Activated naive CD4-positive, alpha-beta T cell treated with anti-CD3 and anti-CD28 coated beads for 36 hours (primary cell): ENCODE measurements around the gene MAP2. TPM values are rescaled to one million over a fixed set of nuclear protein-coding genes. Genes with fewer than 3 reads are reported as not detected.

Source experiments
- CTCF ChIA-PET: fragments of 350-600 bp; sonication (Branson Sonifier 250); formaldehyde crosslinking; loops from one replicate; lab custom pipeline; 2021; ENCODE audit warnings: antibody characterized with exemption; lab: Charles Lee
- DNase-seq: peaks from one replicate; pipeline ENCODE4 v3.0.0-alpha.2; 2020
- H3K27ac Mint-ChIP-seq: one replicate; pipeline ENCODE4 v1.8.0; 2021; ENCODE audit warnings: mild to moderate bottlenecking, mixed read lengths
- H3K27me3 Mint-ChIP-seq: one replicate; pipeline ENCODE4 v1.8.0; 2021; ENCODE audit warnings: low read depth, mixed read lengths
- H3K36me3 Mint-ChIP-seq: one replicate; pipeline ENCODE4 v1.8.0; 2021; ENCODE audit warnings: low read depth, mixed read lengths
- H3K4me1 Mint-ChIP-seq: one replicate; pipeline ENCODE4 v1.8.0; 2021; ENCODE audit warnings: low read depth, mixed read lengths
- H3K4me3 Mint-ChIP-seq: one replicate; pipeline ENCODE4 v1.8.0; 2021; ENCODE audit warnings: mild to moderate bottlenecking, moderate library complexity, mixed read lengths
- H3K9me3 Mint-ChIP-seq: one replicate; pipeline ENCODE4 v1.8.0; 2021; ENCODE audit warnings: mixed read lengths
- intact Hi-C: fragments of 100-400 bp; cut with micrococcal nuclease; formaldehyde crosslinking; loops from one replicate; pipeline ENCODE4 v1.15.1; 2023
- total RNA-seq, 2 experiments: library from RNA; stranded (reverse); gene quantifications; one replicate each; pipeline ENCODE4 v1.2.3, GENCODE V29; 2021

MAP2 gene
- total RNA-seq, 2 experiments from 2014 or later: 0.20 to 0.67 TPM

DNA sequence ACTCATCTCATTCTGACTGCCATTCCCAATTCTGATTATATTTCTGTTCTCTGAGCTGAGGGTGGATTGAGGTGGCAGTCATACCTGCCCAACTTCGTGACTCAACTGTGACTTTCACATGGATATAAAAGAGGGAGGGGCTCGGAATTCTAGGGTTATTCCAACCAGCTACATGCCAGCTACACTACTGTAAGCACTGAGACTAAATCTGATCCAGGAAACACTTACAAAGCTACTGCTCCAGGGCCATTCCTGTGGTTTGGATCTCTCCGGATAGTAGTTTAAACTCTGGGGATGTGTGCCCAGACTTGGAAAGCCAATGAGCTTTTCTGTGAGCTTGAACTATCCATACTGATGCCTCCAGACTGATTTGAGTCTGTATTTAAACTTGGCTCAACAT, 7.9 kb downstream of the MAP2 start:
- CTCF ChIA-PET: no interaction called here
- no peak for DNase-seq
- intact Hi-C loops: no loop called here
- H3K27ac Mint-ChIP-seq: no peak overlapping the region
- H3K4me1 Mint-ChIP-seq: no peaks in the 10 kb centered on the region
- H3K27me3 Mint-ChIP-seq: peaks cover 4% of the 10 kb centered on the region
- H3K4me3 Mint-ChIP-seq: no peak overlapping the region
- H3K36me3 Mint-ChIP-seq: no peaks in the 10 kb centered on the region
- no peaks in the 10 kb centered on the region for H3K9me3 Mint-ChIP-seq

DNA sequence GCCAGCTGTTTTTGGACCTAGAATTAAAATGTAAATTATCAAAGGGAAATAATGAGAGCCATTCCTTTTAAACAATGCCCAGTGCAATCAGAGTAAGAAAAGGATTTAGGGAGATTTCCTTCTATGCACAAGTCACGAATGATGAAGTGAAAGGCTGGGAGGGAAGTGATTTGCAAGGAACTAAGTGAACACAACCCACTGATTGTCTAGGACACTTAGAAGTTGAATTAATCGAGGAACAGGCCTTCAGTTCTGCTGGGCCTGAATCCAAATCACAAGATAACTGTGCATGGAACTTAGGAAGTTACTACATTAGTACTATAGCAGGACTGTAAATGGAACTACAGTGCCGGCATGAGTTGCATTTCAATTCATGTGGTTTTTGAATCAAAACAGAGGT, 17.7 kb downstream of the MAP2 start:
- H3K27ac Mint-ChIP-seq: no peak overlapping the region
- no peak overlapping the region for H3K4me3 Mint-ChIP-seq
- CTCF ChIA-PET: no interaction called here
- no peaks in the 10 kb centered on the region for H3K9me3 Mint-ChIP-seq
- no peaks in the 10 kb centered on the region for H3K36me3 Mint-ChIP-seq
- H3K4me1 Mint-ChIP-seq: no peaks in the 10 kb centered on the region
- DNase-seq: no peak
- H3K27me3 Mint-ChIP-seq: no peaks in the 10 kb centered on the region
- intact Hi-C loops: no loop called here

DNA sequence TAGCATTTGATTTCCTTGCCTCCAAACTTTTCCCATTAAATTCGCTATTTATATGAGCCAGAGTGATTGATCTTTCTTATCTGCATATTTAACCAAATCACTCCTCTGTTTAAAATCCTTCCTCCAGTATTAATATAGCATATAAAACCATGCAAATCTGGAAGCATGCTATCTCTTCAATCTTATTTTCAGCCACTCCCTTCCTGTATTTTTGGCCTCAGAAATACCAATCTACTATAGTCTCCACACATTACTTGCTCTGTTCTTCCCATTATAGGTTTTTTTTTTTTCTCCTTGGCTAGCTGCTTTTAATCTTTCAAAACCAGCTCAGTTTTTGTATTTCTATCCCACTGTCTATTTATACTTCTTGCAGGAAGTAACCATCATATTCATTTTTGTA, 19.1 kb downstream of the MAP2 start:
- Mint-ChIP-seq H3K27ac (no peak overlapping the region), H3K36me3 (no peaks in the 10 kb centered on the region), H3K4me3 (no peak overlapping the region), H3K9me3 (no peaks in the 10 kb centered on the region), H3K27me3 (no peaks in the 10 kb centered on the region), H3K4me1 (no peaks in the 10 kb centered on the region)
- CTCF ChIA-PET: interaction anchor here (0.6 kb wide), 1 partner anchor 11 kb away, joined by 3 read pairs; no protein-coding TSS in a partner anchor
- DNase-seq: no peak
- intact Hi-C loops: no loop called here

DNA sequence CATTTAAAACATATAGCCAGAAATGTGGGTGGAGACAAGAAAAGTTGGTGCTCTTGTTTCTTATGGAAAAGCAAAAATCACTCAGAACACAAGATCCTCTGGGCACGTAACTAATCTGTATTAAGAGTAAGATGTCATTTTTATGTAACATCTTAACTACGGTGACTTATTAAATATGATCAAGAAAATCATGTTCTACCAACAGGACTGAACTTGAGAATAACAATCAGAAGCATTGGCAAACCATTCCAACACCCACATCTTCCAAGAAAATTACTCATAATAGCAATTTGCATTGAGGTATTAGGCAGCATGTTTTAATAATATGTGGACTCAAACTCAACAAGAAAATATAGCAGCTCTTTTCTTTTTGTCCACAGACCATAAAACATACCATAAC, 21.6 kb downstream of the MAP2 start:
- CTCF ChIA-PET: no interaction called here
- Mint-ChIP-seq H3K27me3 (no peaks in the 10 kb centered on the region), H3K4me3 (no peak overlapping the region), H3K4me1 (no peaks in the 10 kb centered on the region), H3K9me3 (no peaks in the 10 kb centered on the region), H3K27ac (no peak overlapping the region), H3K36me3 (no peaks in the 10 kb centered on the region)
- intact Hi-C loops: no loop called here
- DNase-seq: no peak

DNA sequence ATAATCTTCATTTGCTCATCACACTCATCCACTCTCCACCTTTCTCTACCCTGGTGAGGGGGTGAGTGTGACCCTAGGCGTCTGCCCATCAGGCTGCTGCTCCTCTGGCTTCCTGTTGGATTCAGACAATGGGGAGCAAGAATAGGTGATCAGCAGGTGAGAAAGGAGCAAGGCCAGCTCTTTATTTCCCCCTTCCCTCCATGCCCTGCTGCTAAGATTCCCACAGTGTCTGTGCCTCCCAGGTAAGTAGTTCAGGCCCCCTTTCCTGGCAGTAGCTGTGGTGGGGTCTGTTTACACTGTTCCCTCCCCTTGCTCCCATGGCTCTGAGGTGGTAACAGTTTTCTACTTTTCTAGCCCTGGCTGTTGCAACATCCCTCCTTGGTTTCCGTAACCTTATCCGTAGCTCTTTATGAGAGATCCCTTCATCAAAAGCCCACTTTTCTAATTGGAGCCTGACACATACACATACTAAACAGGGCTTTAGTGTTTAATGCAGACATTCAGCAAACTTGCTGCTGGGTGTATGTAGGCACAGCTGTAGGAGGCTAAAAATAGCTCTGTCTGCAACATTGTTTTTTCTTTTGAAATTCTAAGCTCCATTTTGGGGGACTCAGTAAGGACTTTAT, 27.5 kb downstream of the MAP2 start:
- CTCF ChIA-PET: no interaction called here
- no peak overlapping the region for H3K27ac Mint-ChIP-seq
- H3K4me3 Mint-ChIP-seq: no peak overlapping the region
- no peaks in the 10 kb centered on the region for H3K36me3 Mint-ChIP-seq
- intact Hi-C loops: no loop called here
- DNase-seq: no peak
- no peaks in the 10 kb centered on the region for H3K27me3 Mint-ChIP-seq
- H3K4me1 Mint-ChIP-seq: no peaks in the 10 kb centered on the region
- H3K9me3 Mint-ChIP-seq: no peaks in the 10 kb centered on the region

DNA sequence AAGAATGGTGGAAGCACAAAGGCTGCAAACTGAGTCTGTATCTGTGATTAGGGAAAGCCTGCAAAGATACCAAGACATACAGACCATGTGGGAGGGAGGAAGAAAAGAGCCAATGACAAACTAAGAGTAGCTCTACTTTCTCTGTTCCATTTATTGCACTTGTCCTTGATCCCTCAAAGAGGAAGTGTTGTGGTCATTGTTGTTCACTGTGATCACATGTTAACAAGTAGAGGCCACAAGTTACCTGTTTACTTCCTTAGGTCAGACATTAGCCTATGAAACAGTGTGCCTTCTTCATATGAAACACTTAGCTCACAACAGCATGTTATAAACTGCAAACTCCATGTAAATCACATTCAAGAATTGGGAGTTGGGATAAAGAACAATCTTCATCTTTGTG, 32.6 kb downstream of the MAP2 start:
- H3K4me3 Mint-ChIP-seq: no peak overlapping the region
- no peaks in the 10 kb centered on the region for H3K9me3 Mint-ChIP-seq
- H3K36me3 Mint-ChIP-seq: no peaks in the 10 kb centered on the region
- H3K27ac Mint-ChIP-seq: no peak overlapping the region
- DNase-seq: no peak
- intact Hi-C loops: no loop called here
- H3K4me1 Mint-ChIP-seq: no peaks in the 10 kb centered on the region
- no peaks in the 10 kb centered on the region for H3K27me3 Mint-ChIP-seq
- CTCF ChIA-PET: no interaction called here

DNA sequence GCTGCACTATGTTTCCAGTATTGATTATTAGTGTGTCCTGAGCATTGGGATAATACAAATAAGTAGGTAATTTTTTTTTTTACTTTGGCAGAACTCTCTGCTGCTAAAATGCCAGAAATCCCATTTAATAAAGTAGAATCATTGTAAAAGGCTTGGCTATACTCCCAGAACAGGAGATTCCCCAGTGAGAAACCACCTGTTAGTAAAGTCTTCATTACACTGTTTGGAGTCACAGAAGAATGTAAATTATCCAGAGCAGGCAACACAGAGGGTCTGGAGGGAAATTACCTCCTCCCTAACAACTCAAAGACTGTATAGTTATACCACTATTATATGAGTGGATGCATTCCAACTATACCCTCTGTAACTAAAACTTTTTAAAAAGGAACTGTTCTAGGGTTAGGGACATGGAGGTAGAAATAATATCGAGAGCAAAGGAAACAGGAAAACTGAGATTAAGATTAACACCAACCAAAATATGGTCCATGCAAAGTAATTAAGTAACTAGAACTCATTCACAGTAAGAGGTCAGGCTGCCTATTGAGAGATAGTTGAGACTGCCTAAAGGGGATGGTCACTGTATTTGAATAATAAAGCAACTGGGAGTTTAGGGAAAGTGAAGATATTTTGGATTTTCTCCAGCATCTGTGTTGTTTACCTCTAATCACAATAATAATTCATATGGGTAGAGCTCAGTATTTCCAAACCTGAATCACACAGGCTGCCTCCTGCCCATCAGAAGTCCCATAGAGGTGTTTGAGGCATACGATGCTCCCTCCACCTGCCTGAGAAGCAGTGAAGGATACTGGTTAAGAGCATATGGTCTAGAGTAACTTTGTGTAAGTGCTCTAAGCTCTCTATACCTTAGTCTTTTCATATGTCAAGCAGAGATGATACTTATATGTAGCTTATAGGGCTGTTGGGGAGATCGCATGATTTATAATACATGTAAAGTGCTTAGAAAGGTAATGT, 34.4 kb downstream of the MAP2 start:
- intact Hi-C loops: no loop called here
- no peaks in the 10 kb centered on the region for H3K9me3 Mint-ChIP-seq
- H3K27me3 Mint-ChIP-seq: no peaks in the 10 kb centered on the region
- no peak overlapping the region for H3K27ac Mint-ChIP-seq
- no peaks in the 10 kb centered on the region for H3K4me1 Mint-ChIP-seq
- H3K36me3 Mint-ChIP-seq: no peaks in the 10 kb centered on the region
- CTCF ChIA-PET: no interaction called here
- DNase-seq: no peak
- H3K4me3 Mint-ChIP-seq: no peak overlapping the region

DNA sequence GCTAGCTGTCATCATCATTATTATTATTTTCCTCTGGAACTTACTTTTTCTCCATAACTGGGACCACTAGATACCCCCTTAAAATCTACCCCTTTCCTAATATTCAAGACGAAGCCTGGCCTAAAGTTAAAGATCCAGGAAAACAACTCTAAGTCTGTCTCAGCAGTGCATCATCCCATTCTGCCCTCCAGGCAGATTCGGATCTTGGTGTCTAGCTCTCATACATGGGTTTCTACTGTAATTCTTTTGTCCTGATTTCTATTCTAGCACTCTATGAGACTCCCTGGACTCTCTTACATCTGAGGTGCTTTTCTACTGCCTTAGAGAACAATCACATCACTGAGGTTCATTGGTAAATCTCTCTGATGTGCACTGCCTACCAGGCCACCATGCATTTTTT, 35.5 kb downstream of the MAP2 start:
- CTCF ChIA-PET: no interaction called here
- intact Hi-C loops: no loop called here
- H3K27me3 Mint-ChIP-seq: no peaks in the 10 kb centered on the region
- H3K36me3 Mint-ChIP-seq: no peaks in the 10 kb centered on the region
- no peaks in the 10 kb centered on the region for H3K9me3 Mint-ChIP-seq
- H3K27ac Mint-ChIP-seq: no peak overlapping the region
- DNase-seq: no peak
- no peak overlapping the region for H3K4me3 Mint-ChIP-seq
- H3K4me1 Mint-ChIP-seq: no peaks in the 10 kb centered on the region

DNA sequence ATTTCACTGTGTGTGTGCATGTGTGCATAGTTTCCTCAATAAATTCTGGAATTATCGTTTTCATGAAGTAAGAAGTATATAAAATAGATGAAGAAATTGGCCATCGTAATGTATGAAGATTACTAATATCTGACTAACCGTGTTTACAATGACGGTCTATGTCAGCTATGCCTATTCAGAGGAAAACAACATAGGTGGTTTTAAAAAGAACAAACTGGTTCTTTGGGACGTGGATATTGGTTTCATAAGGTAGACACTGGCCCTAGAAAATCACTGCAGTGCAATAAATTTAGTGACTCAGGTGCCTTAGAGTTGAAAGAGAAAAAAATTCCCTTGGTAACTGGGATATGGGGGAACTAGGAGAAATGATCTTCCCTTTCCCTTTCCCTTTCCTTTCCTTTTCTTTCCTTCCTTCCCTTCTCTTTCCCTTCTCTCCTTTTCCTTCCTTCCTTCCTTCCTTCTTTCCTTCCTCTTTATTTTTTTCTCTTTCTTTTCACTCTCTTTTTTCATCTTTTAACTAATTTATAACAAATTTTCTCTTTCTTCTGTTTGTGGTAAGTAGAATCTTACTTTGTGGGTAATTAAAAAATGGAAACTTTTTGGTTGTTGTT, 36.4 kb downstream of the MAP2 start:
- H3K4me1 Mint-ChIP-seq: no peaks in the 10 kb centered on the region

DNA sequence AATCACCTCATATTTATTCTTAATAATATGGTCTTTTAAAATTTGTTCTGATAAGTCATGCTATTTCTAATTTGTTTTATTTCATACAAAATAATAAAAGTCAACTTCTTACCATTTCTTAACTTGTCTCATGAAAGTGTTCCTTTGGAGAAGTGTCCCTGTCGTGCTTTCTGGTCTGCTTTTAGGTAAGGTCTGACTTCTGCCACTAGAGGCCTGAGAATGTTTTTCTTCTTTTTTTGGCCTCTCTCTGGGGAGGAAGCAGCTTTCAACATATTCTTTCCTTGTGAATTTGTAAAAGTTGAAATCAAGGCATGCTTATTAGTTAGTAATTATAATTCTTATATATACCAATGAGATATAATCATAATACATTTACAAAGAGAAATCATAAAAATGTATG, 39.4 kb downstream of the MAP2 start:
- H3K27ac Mint-ChIP-seq: no peak overlapping the region
- intact Hi-C loops: no loop called here
- H3K4me3 Mint-ChIP-seq: no peak overlapping the region
- DNase-seq: no peak
- CTCF ChIA-PET: no interaction called here
- H3K36me3 Mint-ChIP-seq: no peaks in the 10 kb centered on the region
- no peaks in the 10 kb centered on the region for H3K27me3 Mint-ChIP-seq
- H3K4me1 Mint-ChIP-seq: no peaks in the 10 kb centered on the region
- H3K9me3 Mint-ChIP-seq: no peaks in the 10 kb centered on the region

More for the DNA sequence above, 36.4 kb downstream of the MAP2 start:
- no peak overlapping the region for H3K4me3 Mint-ChIP-seq
- no peaks in the 10 kb centered on the region for H3K27me3 Mint-ChIP-seq
- H3K9me3 Mint-ChIP-seq: no peaks in the 10 kb centered on the region
- no peak overlapping the region for H3K27ac Mint-ChIP-seq
- H3K36me3 Mint-ChIP-seq: no peaks in the 10 kb centered on the region
- CTCF ChIA-PET: no interaction called here
- DNase-seq: no peak
- intact Hi-C loops: no loop called here

DNA sequence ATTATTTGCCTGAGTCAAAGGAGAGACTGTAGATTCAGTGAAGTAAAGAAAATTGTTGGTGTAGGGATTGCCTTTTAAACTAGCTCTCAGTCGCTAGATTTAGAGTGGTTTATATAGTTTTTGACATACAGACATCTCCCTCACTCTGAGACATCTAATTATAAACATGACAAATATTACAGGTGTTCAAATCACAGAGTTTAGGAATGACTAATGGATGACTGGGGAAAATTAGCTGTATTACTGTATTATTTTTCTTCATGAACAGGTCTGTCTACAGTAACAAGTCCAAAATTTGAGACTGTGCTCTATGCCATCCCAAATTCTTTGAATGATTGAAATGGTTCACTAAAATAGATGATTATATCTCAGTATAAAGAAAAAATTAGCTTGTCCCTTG, 40.0 kb downstream of the MAP2 start:
- Mint-ChIP-seq H3K4me3 (no peak overlapping the region), H3K9me3 (no peaks in the 10 kb centered on the region), H3K27ac (no peak overlapping the region), H3K27me3 (no peaks in the 10 kb centered on the region), H3K4me1 (no peaks in the 10 kb centered on the region), H3K36me3 (no peaks in the 10 kb centered on the region)
- intact Hi-C loops: no loop called here
- no peak for DNase-seq
- CTCF ChIA-PET: no interaction called here

DNA sequence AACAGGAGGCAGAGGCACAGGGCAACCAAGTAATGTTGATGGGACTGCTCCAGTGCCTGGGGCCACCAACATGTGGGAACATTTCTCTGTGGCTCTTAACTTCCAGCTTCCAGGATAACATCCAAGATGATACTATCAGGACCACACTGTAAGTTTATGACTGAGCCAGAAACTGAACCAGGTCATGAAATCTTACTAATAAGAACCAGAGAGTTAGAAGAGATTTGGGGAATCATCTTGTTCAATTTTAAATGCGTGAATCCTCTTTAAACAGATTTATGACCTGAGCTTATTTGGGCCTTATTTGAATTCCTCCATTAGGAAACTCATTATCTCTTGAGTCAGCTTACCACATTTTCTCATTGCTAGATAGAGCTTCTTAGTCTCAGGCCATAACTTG, 45.0 kb downstream of the MAP2 start:
- Mint-ChIP-seq H3K36me3 (no peaks in the 10 kb centered on the region), H3K4me3 (no peak overlapping the region), H3K27ac (no peak overlapping the region), H3K27me3 (peaks cover 3% of the 10 kb centered on the region), H3K4me1 (no peaks in the 10 kb centered on the region), H3K9me3 (no peaks in the 10 kb centered on the region)
- CTCF ChIA-PET: no interaction called here
- no peak for DNase-seq
- intact Hi-C loops: no loop called here
